Measurements from ENCODE around the gene NAALADL2. TPM values are rescaled to one million over a fixed set of nuclear protein-coding genes. Genes with fewer than 3 reads are reported as not detected.

NAALADL2 gene
- total RNA-seq, 1 experiment from 2014 or later, result 2.7 TPM

DNA sequence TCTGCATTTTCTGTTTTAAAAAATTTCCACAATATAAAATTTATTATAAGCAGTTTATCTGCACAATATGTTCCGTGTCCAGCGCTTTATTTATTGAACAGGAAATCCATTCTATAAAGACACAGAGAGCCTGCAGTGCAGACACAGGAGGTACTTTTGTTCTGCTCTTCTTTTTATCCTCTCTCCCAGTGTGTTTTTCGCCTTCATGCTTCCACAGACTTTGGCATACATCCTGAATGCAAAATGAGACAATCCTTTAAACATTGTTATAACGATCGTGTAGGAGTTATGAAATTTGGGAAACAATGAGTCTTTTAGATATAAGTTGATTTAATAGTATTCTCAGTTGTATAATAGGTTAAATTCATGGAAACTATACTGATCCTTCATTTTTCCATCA is 749.2 kb downstream of the NAALADL2 start:
- in situ Hi-C loops (cut with HindIII; ENCODE audit: low pct_unique_long_range_greater_than_20kb, low sequenced_read_pairs), result no loop called here
- BruUV-seq (replicated peaks), result no TSS peak
- no peak for ATAC-seq
- no peak for DNase-seq (ENCODE audit: low read depth, low spot score)
- CTCF ChIA-PET, result no interaction called here
- Histone ChIP-seq H3K27ac (ENCODE audit: low read length) (no peak overlapping the region), H3K36me3 (ENCODE audit: control insufficient read depth, insufficient read depth, low read length) (no peaks in the 10 kb centered on the region), H3K9me3 (ENCODE audit: control insufficient read depth, insufficient read depth, low read depth, low read length) (no peaks in the 10 kb centered on the region), H3K4me1 (ENCODE audit: control insufficient read depth, insufficient read depth, low read length) (no peaks in the 10 kb centered on the region), H3K27me3 (ENCODE audit: control insufficient read depth, insufficient read depth, low read length) (no peaks in the 10 kb centered on the region), H3K4me3 (ENCODE audit: low read depth in 2 of 2, low read length in 2 of 2) (no peak overlapping the region)
- POLR2A ChIA-PET, result no interaction called here
- intact Hi-C loops (cut with micrococcal nuclease; ENCODE audit: unreplicated experiment), result no loop called here
- TF ChIP-seq, protein P1, sequence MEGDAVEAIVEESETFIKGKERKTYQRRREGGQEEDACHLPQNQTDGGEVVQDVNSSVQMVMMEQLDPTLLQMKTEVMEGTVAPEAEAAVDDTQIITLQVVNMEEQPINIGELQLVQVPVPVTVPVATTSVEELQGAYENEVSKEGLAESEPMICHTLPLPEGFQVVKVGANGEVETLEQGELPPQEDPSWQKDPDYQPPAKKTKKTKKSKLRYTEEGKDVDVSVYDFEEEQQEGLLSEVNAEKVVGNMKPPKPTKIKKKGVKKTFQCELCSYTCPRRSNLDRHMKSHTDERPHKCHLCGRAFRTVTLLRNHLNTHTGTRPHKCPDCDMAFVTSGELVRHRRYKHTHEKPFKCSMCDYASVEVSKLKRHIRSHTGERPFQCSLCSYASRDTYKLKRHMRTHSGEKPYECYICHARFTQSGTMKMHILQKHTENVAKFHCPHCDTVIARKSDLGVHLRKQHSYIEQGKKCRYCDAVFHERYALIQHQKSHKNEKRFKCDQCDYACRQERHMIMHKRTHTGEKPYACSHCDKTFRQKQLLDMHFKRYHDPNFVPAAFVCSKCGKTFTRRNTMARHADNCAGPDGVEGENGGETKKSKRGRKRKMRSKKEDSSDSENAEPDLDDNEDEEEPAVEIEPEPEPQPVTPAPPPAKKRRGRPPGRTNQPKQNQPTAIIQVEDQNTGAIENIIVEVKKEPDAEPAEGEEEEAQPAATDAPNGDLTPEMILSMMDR (IDR thresholded peaks at IDR 0.05), result no peak
- TF ChIP-seq POLR2AphosphoS5 (IDR thresholded peaks at IDR 0.05; ENCODE audit: low read depth, low read length) (no peak), REST (IDR thresholded peaks at IDR 0.05; ENCODE audit: insufficient read depth in 1 of 2, low read depth in 2 of 2, low read length in 1 of 2) (no peak), TCF7L2 (IDR thresholded peaks at IDR 0.05; ENCODE audit: low read depth, low read length) (no peak), SIN3A (IDR thresholded peaks at IDR 0.05; ENCODE audit: borderline replicate concordance, insufficient read depth, low read depth, low read length) (no peak)

DNA sequence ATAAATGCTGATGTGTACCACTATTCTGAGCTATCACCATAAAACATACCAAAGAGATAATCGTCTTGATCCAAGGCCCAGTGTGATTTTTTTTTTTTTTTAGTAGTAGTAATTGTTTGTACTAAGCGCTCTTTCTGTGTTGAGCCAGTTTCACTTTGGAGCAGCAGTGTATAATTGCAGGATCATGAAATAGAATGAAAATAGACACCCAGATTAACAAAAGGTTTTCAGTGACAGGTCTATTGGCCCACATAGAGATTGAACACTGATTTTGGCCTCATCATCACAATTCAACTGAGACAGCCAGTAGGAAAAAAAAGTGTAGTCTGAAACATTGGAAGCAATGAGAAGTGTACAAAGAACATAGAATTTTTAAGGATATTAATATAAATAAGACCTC is 749.8 kb downstream of the NAALADL2 start:
- intact Hi-C loops (cut with micrococcal nuclease; ENCODE audit: unreplicated experiment) (no loop called here), in situ Hi-C loops (cut with HindIII; ENCODE audit: low pct_unique_long_range_greater_than_20kb, low sequenced_read_pairs) (no loop called here)
- no peak for DNase-seq (ENCODE audit: low read depth, low spot score)
- H3K4me1 ChIP-seq (ENCODE audit: control insufficient read depth, insufficient read depth, low read length), result no peaks in the 10 kb centered on the region
- no peaks in the 10 kb centered on the region for H3K9me3 ChIP-seq (ENCODE audit: control insufficient read depth, insufficient read depth, low read depth, low read length)
- H3K27ac ChIP-seq (ENCODE audit: low read length), result no peak overlapping the region
- no peaks in the 10 kb centered on the region for H3K36me3 ChIP-seq (ENCODE audit: control insufficient read depth, insufficient read depth, low read length)
- TF ChIP-seq SIN3A (IDR thresholded peaks at IDR 0.05; ENCODE audit: borderline replicate concordance, insufficient read depth, low read depth, low read length), result no peak
- no peak for TF ChIP-seq REST (IDR thresholded peaks at IDR 0.05; ENCODE audit: insufficient read depth in 1 of 2, low read depth in 2 of 2, low read length in 1 of 2)
- TF ChIP-seq, protein P1 (IDR thresholded peaks at IDR 0.05), result no peak
- no peak for TF ChIP-seq POLR2AphosphoS5 (IDR thresholded peaks at IDR 0.05; ENCODE audit: low read depth, low read length)
- ATAC-seq, result no peak
- POLR2A ChIA-PET, result no interaction called here
- CTCF ChIA-PET, result no interaction called here
- no peaks in the 10 kb centered on the region for H3K27me3 ChIP-seq (ENCODE audit: control insufficient read depth, insufficient read depth, low read length)
- no peak overlapping the region for H3K4me3 ChIP-seq (ENCODE audit: low read depth in 2 of 2, low read length in 2 of 2)
- no TSS peak for BruUV-seq (replicated peaks)
